DMS153 treated with DMSO at 0.1 percent for 48 hours (cell line): Measurements from ENCODE around the gene IBA57.
"Not testable (repeated sequence)": the region's sequence is repeated elsewhere in the genome, so short reads cannot be mapped to it uniquely, and the experiment has no call there.

Experiments used
- DNase-seq: peaks from one replicate; lab custom pipeline; 2025; ENCODE audit not compliant: unreplicated experiment; lab: John Stamatoyannopoulos, UW

Gene IBA57

GRCh38 chr1:228184152-228184551 is 18.5 kb downstream of the IBA57 start:
- no peak for DNase-seq

- DNase-seq, result no peak
Observed at GRCh38 chr1:228185641-228185965, 20.0 kb downstream of the IBA57 start.

- DNase-seq, result not testable (repeated sequence)
Observed at GRCh38 chr1:228188249-228188648, 22.6 kb downstream of the IBA57 start.

GRCh38 chr1:228190182-228190581 is 24.6 kb downstream of the IBA57 start:
- DNase-seq, result no peak

GRCh38 chr1:228190778-228191177 is 25.2 kb downstream of the IBA57 start:
- DNase-seq, result no peak

GRCh38 chr1:228194436-228194835 is 28.8 kb downstream of the IBA57 start:
- no peak for DNase-seq

- no peak for DNase-seq
Observed at GRCh38 chr1:228194921-228195812, 29.6 kb downstream of the IBA57 start.

GRCh38 chr1:228197555-228198147 is 32.0 kb downstream of the IBA57 start:
- DNase-seq, result no peak

- no peak for DNase-seq
Observed at GRCh38 chr1:228198977-228199590, 33.5 kb downstream of the IBA57 start.

GRCh38 chr1:228204958-228205357 is 39.4 kb downstream of the IBA57 start:
- no peak for DNase-seq

GRCh38 chr1:228205526-228206436 is 40.2 kb downstream of the IBA57 start:
- DNase-seq, result no peak

GRCh38 chr1:228206582-228207351 is 41.2 kb downstream of the IBA57 start:
- DNase-seq, result no peak

- no peak for DNase-seq
Observed at GRCh38 chr1:228207381-228207810, 41.8 kb downstream of the IBA57 start.

GRCh38 chr1:228207851-228208821 is 42.5 kb downstream of the IBA57 start, which contains the start of gene OBSCN:
Gene OBSCN, plus strand, starts transcription at chr1:228208044. Its CDS starts 3,740 bp downstream, at chr1:228211784.
- no peak for DNase-seq

GRCh38 chr1:228208831-228209551 is 43.4 kb downstream of the IBA57 start:
- DNase-seq, result no peak

GRCh38 chr1:228209657-228210056 is 44.1 kb downstream of the IBA57 start:
- DNase-seq, result no peak

GRCh38 chr1:228210076-228210651 is 44.6 kb downstream of the IBA57 start:
- DNase-seq, result no peak
